ENCODE results near the gene MIER1.
"Not testable (repeated sequence)": the region's sequence is repeated elsewhere in the genome, so short reads cannot be mapped to it uniquely, and the experiment has no call there.

MIER1 gene

DNA sequence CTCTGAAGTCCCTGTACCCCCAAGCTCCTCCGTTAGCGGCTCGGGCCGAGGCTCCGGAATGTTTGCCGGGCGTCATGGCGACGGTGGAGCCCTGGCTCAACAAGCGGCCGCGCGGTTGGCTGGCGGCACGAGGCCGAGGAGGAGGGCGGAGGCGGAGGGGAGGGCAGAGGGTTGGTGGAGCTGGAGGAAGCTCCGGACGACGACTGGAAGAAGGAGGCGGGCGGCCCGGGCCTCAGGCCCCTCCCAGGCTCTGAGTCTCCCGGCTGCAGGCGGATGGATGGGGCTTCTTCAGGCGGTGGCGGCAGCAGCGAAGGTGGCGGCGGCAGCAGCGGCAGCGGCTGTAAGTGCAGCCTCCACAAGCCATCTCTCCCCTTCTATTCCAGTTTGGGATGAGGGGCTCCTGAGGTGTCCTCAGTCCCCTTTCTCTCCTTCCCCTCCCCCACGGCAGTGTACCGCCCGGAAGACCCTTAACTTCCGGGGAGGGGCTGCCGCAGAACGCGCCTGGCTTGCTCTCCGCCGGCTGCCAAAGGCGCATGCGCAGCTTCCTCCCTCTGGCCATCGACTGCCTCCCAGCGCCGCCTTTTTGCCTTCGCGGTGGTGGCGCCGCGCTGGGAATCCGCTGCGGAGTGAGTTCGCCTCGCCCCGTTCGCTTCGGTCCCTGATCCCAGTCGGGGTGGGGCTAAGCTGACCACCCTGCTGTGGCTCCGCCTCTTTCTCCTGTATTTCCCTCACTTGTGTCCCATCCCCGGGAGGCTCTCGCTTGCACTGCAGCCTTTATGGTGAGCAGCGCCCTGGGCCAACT, at the start of gene MIER1, which contains the start of gene DNAI4:
Gene MIER1 (plus strand): TSS at position 235 of the 802 bp plus-strand sequence. CDS start 39 bp downstream, at position 274.
Gene DNAI4 (minus strand): TSS at position 101 of the 802 bp plus-strand sequence. CDS start 25 bp downstream, at position 76.
- peak; percentile 98 for DNase-seq

GRCh38 chr1:66876664-66877063, 48.1 kb upstream of the MIER1 start:
- no peak for DNase-seq

DNA sequence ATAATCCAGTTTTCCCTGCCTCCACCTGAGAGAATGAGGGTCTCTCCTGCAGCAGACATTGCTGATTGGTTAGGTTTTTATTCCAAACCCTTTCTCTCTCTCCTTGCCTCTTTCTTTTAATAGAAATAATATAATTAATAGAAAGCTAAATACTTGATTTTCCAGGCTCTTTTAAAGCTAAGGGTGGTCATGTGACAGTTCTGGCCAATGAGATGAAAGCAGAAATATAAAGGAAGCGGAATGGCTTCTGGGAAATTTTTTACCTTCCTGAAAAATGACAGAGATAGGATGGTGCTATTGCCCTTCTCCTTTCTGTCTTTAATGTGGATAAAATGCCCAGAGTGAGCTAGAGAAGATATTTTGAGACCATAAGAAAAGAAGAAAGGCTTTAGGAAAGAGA, 35.8 kb upstream of the MIER1 start:
- DNase-seq: no peak

DNA sequence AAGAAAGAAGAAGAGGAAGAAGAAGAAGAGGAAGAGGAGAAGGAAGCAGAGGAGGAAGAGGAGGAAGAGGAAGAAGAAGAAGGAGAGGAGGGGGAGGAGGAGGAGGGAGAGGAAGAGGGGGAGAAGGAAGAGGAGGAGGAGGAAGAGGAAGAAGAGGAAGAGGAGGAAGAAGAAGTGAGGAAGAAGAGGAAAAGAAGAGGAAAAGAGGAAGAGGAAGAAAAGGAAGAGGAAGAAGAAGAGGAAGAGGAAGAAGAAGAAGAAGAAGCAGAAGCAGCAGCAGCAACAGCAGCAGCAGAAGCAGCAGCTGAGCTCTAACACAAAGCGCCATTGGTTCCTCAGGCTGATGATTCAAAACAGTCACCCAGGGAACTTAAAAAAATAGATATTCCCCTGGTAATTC, 34.2 kb upstream of the MIER1 start:
- DNase-seq: no peak

GRCh38 chr1:66893712-66894111, 31.1 kb upstream of the MIER1 start:
- DNase-seq: no peak

GRCh38 chr1:66915203-66915602, 9.6 kb upstream of the MIER1 start:
- DNase-seq: not testable (repeated sequence)

DNA sequence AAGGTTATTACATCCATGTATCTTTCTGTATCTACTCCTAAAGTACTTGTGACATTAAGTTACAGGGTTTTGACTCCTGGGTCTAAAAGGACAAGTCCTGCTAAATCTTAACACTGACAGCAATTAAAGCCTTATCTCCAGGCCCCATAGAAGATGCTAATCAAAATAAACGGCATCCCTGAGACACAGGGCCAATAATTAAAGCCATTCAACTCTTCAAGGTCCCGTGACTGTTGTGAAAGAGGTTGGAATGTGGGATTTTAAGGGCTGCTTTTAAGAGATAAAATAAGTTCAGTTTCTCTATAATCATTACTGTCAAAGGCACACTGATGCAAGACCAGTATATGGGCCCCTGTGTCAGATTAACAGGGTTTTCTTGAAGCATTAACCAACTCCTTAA, 8.5 kb upstream of the MIER1 start:
- DNase-seq: no peak

- DNase-seq: no peak
Measured at GRCh38 chr1:66917476-66917875, 7.3 kb upstream of the MIER1 start.

DNA sequence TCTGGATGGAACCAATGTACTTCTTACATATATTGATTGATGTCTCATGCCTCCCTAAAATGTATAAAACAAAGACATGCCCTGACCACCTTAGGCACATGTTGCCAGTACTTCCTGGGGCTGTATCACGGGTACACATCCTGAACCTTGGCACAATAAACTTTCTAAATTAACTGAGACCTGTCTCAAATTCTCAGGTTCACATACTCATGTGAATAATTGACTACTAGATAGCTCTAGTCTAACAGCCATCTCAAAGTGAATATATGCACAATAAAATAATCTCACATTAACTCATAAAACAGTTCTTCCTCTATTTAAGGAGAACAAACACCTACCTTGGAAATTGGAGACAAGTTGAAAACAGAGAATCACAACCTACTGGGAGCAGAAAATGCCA, 5.7 kb upstream of the MIER1 start:
- no peak for DNase-seq

DNA sequence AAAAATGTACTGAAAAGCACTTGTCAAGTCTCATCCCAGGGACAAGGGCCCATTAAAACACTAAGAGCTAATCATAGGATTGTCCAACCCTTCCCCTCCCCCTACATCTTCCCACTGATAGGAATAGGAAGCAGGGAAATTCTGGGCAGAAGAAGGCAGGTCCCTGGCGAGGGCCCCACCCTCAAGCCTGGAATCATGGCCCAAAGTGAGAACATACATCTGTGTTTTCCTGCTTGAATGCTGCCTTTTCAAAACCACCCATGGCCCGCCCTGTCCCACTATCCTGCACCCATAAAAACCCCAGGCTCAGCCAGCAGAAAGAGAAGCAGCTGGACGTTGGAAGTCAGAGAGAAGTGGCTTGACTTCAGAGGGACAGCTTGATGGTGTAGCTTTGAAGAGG, 5.0 kb upstream of the MIER1 start:
- no peak for DNase-seq

- no peak for DNase-seq
Measured at GRCh38 chr1:66920543-66920942, 4.2 kb upstream of the MIER1 start.

- DNase-seq: no peak
Measured at GRCh38 chr1:66925558-66925910, 744 bp downstream of the MIER1 start.

DNA sequence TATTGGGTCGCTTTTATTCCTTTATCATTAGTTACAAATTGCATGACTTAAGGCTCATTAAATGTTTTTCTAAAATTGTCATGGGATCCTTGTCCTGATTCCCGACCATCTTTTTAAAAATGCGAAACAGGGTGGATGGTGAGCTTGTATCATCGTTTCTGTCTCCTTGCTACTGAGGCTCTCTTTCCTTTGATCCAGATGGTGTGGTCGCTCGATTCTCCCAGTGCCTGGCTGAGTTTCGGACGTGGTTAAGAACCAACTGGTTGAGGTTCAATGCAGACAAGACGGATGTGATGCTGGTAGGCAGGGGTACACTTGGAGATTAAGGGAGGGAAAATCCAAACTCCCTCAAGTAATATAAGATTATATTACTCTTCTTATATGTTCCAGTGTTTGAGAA, 1.2 kb downstream of the MIER1 start:
- no peak for DNase-seq

DNA sequence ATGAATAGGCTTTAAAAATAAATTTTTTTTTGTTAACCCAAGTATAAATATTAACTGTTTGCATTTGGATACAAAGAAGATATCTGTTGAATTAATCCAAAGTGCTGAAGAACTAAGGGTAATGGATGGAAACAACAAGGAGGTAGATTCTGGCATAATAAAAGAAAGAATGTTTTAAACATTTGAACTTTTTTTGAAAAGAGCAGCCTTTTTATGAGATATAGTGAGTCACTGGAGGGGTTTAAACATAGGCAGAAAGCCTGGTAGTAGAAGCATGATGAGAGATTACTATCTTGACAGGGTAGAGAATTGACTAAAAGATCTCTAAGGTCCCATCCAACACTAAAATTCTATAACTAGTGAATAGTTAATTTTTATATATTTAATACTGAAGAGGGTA, 2.7 kb downstream of the MIER1 start:
- DNase-seq: no peak

- no peak for DNase-seq
Measured at GRCh38 chr1:66929146-66929688, 4.4 kb downstream of the MIER1 start.

- DNase-seq: no peak
Measured at GRCh38 chr1:66929691-66929998, 4.9 kb downstream of the MIER1 start.

DNA sequence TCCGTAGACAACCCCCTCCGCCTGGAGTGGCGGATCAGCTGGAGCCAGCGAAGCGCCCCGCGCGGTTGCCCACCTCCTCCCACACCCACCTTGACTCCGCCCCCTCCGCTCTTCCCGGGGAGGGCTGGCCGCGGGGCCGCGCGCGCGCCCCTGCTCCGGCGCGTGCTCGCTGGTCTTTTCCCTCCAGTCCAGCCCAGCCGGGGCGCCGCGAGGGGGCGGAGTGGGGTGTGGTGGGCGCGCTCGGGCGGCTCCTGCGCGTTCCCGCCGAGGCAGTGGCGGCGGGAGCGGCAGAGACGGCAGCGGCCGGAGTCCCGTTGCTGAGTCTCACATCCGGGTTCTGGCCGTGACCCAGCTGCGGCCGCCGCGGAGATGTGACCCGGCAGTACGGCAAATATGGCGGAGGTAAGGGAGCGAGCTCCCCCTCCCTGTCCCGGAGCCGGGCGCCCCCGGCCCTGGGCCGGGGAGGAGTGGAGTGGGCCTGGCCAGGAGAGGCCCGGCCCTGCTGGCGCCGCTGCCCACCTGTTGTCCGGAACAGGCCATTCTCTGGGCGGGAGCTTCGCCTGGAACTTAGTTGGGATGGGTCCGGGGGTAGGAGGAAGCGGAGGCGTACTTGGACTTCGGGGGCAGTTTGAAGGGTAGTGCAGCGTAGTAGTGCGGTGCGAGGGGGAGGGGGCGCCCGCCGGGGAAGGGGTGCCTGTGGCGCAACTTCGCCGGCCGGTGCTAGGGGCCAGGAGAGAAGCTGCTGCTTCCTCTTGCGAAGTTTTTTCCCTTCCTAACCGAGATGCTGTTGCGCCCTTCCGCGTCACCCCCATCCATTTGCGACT, 5.4 kb downstream of the MIER1 start:
- DNase-seq: peak; percentile 95

GRCh38 chr1:66930823-66931174, 6.0 kb downstream of the MIER1 start:
- no peak for DNase-seq

- DNase-seq: no peak
Measured at GRCh38 chr1:66931590-66931989, 6.8 kb downstream of the MIER1 start.

DNA sequence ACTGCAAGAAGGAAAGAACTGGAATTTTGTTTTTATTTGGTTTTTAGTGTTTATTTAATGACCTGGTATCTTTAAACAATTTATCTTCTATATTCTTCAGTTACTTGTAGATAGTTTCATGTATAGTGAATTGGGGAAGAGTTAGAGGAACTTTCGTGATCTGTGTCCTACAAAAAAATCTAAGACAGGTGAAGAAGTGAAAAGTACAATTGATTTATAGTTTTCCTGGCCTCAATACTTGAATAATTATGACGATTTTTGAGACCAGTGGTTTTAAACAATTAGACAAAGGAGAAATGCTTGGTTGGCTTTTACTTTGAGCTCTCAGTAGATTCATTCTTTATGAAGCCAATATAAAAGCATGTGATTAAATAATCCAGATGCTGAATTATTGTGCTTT, 7.5 kb downstream of the MIER1 start:
- DNase-seq: no peak

GRCh38 chr1:66933887-66934700, 9.3 kb downstream of the MIER1 start:
- no peak for DNase-seq

DNA sequence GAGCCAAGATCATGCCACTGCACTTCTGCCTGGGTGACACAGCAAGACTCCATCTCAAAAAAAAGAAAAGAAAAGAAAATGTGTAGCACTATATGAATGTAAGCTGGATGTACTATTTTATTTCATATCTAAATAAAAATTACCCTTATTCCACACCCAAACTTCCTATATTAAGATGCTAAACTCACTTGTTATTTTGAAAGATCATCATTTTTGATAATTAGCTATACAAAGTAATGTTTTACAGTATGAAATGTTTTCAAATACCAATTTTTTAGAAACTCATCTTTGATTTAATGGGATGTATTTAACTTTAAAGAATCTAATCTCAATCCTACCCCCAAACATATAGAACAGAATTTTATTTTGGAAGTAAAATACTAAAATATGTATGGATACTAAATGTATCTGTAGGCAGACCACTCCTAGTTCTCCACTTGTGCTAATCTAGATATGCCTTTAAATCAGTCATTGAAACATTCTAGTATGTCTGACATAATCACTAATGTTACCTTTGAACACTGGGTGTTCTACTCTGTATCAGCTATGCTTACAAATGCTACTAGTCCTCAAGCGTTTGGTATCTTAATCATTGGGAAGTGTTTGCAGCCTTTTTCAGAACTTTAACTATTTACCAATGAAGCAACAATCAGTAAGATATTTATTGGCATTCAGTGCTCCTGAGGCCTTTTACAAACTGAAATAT, 12.9 kb downstream of the MIER1 start:
- DNase-seq: no peak

- DNase-seq: no peak
Measured at GRCh38 chr1:66938613-66939012, 13.8 kb downstream of the MIER1 start.
